AG04449 (cell line): ENCODE results near the gene MEGF10.

Experiments used
- CTCF ChIA-PET: fragments of 350-600 bp; formaldehyde crosslinking; extraction: SDS; loops from one replicate; lab custom pipeline; 2021; ENCODE audit warnings: antibody characterized with exemption; lab: Yijun Ruan, JAX
- POLR2A ChIA-PET: fragments of 400-600, 350-600 bp; formaldehyde crosslinking; extraction: SDS; loops from one replicate; lab custom pipeline; 2020; ENCODE audit warnings: antibody characterized with exemption, inconsistent platforms; lab: Yijun Ruan, JAX
- DNase-seq: peaks from one replicate; pipeline ENCODE4 v3.0.0-alpha.2; 2010; ENCODE audit warnings: low read depth, low spot score
- H3K4me3 ChIP-seq: 2 replicates; pipeline ENCODE4 v1.5.1; 2011; ENCODE audit warnings: low read depth, mild to moderate bottlenecking, control low read depth, low read length
- CTCF ChIP-seq: IDR thresholded peaks from one replicate; pipeline ENCODE4 v1.5.1; 2011; ENCODE audit warnings: mild to moderate bottlenecking, moderate library complexity, low read length, control low read depth, inconsistent platforms; ENCODE audit not compliant: insufficient read depth; ENCODE audit errors: missing control alignments

Gene MEGF10

DNA sequence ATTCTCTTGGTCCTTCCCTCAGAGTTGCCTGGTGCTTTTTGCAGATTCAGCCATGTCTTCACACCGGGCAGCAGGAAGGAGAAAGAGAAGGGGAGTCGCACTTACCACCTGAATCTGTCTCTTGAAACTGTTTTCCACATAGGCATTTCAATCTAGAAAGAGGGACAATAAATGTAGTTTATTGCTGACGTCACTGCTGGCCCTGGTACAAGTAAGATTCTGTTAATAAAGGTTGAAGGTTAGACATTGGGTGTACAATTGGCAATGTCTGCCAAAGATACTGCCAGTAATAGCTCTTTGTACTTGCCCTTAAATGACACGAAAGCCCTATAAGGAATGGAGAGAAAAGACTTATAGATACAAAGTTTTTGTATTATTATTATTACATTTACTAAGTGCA is 72.8 kb downstream of the MEGF10 start:
- H3K4me3 ChIP-seq, result no peak overlapping the region
- no peak for TF ChIP-seq CTCF
- ChIA-PET POLR2A (no interaction called here), CTCF (interaction anchor here (1.3 kb wide), 1 partner anchor 129 kb away, joined by 3 read pairs; no protein-coding TSS in a partner anchor)
- DNase-seq, result no peak

- TF ChIP-seq CTCF, result no peak
- CTCF ChIA-PET, result no interaction called here
- no peak overlapping the region for H3K4me3 ChIP-seq
- DNase-seq, result no peak
- POLR2A ChIA-PET, result no interaction called here
Measured at GRCh38 chr5:127367029-127367428, 76.4 kb downstream of the MEGF10 start.

DNA sequence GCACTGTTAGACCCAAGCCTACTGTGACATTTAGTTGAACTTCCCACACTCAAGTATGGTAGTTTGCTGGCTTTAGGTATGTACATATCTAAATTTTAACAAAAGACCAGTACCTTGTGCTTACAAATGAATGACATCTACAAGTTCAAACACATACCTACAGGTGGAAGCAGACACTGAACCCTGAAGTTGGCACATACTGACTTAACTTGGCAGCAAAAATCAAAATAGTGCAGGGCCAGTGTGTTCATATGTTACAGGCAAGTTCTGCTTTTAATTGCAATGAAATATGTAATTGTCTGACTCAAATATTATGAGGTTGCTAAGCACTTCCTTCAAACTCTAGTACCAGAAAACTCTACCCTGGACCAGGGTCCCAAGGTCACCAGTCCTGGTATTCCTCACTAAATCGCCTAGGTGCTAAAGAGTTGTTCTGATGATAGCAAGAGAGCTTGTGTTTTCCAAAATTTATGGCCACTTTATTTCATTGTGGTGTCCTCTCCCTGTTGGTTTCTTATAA is 77.4 kb downstream of the MEGF10 start:
- ChIA-PET POLR2A (no interaction called here), CTCF (no interaction called here)
- no peak overlapping the region for H3K4me3 ChIP-seq
- no peak for TF ChIP-seq CTCF
- DNase-seq, result no peak

DNA sequence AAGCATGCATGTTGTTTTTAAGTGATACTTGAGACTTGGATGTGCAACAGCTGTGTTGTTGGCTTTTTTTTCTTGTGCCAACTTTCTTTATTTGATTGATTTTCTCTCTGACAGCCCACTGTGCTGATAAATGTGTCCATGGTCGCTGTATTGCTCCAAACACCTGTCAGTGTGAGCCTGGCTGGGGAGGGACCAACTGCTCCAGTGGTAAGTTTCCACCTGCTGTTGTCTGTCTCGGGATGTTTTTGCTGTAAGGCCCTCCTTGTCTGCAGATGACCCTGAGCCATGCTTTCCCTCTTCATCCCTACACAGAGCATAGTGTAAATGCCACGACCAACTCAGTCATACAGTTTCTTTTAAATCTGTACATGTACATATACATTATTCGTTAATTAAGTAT is 79.2 kb downstream of the MEGF10 start:
- CTCF ChIA-PET, result no interaction called here

GRCh38 chr5:127370631-127371030 is 80.0 kb downstream of the MEGF10 start:
- no peak overlapping the region for H3K4me3 ChIP-seq
- ChIA-PET CTCF (no interaction called here), POLR2A (no interaction called here)
- DNase-seq, result no peak
- no peak for TF ChIP-seq CTCF

More for the DNA sequence above, 79.2 kb downstream of the MEGF10 start:
- no peak overlapping the region for H3K4me3 ChIP-seq
- POLR2A ChIA-PET, result no interaction called here
- no peak for DNase-seq
- no peak for TF ChIP-seq CTCF

DNA sequence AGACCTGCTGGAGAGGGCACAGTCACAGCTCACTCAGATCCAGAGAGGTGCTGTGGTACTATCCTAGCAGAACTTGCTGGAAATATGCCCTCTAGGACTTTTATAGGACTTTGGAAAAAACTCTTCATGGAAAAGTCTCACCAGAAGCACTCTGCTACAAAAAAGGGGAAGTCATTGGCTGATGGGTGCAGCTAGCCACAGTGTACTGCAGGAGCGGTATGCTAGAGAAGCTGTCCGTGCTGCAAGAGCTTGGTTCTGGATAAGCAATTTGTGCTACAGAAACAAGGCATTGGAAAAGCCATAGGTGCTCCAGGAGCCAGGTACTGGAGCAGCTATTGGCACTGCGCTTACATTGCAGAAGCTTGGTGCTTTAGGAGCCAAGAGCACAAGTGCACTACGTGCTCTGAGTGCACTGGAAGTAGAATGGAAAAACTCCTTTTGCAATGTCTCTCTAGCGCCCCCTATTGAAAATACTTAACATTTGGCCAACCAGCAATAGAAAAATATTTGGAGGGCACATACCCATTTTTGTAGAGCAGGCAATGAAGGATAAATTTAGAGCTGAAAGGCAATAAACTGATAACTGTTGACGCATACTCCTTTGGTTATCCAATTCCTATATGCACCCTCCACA is 83.4 kb downstream of the MEGF10 start:
- POLR2A ChIA-PET, result no interaction called here
- CTCF ChIA-PET, result interaction anchor here (1.0 kb wide), 1 partner anchor 119 kb away, joined by 3 read pairs; no protein-coding TSS in a partner anchor
- DNase-seq, result no peak
- H3K4me3 ChIP-seq, result no peak overlapping the region
- no peak for TF ChIP-seq CTCF
